IMR-90 (cell line): Measurements from ENCODE around the gene ALG6. TPM values are rescaled to one million over a fixed set of nuclear protein-coding genes. Genes with fewer than 3 reads are reported as not detected.

ENCODE experiments used
- ATAC-seq: fragments of 200-7000 bp; cut with Tn5 transposase; 2 replicates; pipeline ENCODE4 v1.9.1; 2020; ENCODE audit warnings: low read depth, mild to moderate bottlenecking, moderate library complexity
- BruUV-seq: library from RNA; stranded (reverse); fragments of 400-500 nt; replicated peaks from 2 replicates; lab custom pipeline; 2021; lab: Mats Ljungman, UMichigan
- CTCF ChIA-PET: fragments of 300-600 bp; formaldehyde crosslinking; extraction: SDS; loops from one replicate; lab custom pipeline; 2021; ENCODE audit warnings: antibody characterized with exemption; lab: Yijun Ruan, JAX
- POLR2A ChIA-PET: fragments of 300-600 bp; sonication (Branson Sonifier 250); formaldehyde crosslinking; loops from one replicate; lab custom pipeline; 2022; ENCODE audit warnings: antibody characterized with exemption; ENCODE audit not compliant: unreplicated experiment; lab: Charles Lee
- DNase-seq: peaks from one replicate; pipeline ENCODE4 v3.0.0; 2013
- H2AFZ ChIP-seq: replicated peaks from 2 replicates; pipeline ENCODE3; 2013; ENCODE audit warnings: low read length, mild to moderate bottlenecking; ENCODE audit not compliant: poor library complexity
- H2AK5ac ChIP-seq: 2 replicates; pipeline ENCODE4 v1.6.1; 2013; ENCODE audit warnings: low read depth, low read length, inconsistent platforms
- H2AK9ac ChIP-seq: replicated peaks from 2 replicates; pipeline ENCODE3; 2013; ENCODE audit warnings: mild to moderate bottlenecking, low read depth, low read length, moderate library complexity; ENCODE audit not compliant: poor library complexity
- H2BK120ac ChIP-seq: 2 replicates; pipeline ENCODE4 v1.6.1; 2013; ENCODE audit warnings: low read depth, low read length, inconsistent platforms
- H2BK15ac ChIP-seq: 3 replicates; pipeline ENCODE4 v1.6.1; 2013; ENCODE audit warnings: low read depth, low read length, inconsistent platforms
- H2BK20ac ChIP-seq: 2 replicates; pipeline ENCODE4 v1.6.1; 2013; ENCODE audit warnings: low read depth, mild to moderate bottlenecking, inconsistent platforms, low read length, moderate library complexity
- H2BK5ac ChIP-seq: 2 replicates; pipeline ENCODE4 v1.6.1; 2013; ENCODE audit warnings: mild to moderate bottlenecking, low read depth, low read length, inconsistent platforms; ENCODE audit not compliant: poor library complexity, severe bottlenecking
- H3K14ac ChIP-seq: replicated peaks from 2 replicates; pipeline ENCODE4 v1.6.1; 2013; ENCODE audit warnings: low read depth, low read length, inconsistent platforms
- H3K18ac ChIP-seq: 2 replicates; pipeline ENCODE4 v1.6.1; 2013; ENCODE audit warnings: low read depth, low read length, control low read depth
- H3K23ac ChIP-seq: 2 replicates; pipeline ENCODE4 v1.6.1; 2013; ENCODE audit warnings: low read depth, low read length, inconsistent platforms
- H3K27ac ChIP-seq: 2 replicates; pipeline ENCODE4 v1.5.1; 2013; ENCODE audit warnings: mild to moderate bottlenecking, control low read depth, low read length; ENCODE audit not compliant: insufficient read depth
- H3K27me3 ChIP-seq: 2 replicates; pipeline ENCODE4 v1.6.1; 2013; ENCODE audit warnings: low read length; ENCODE audit not compliant: control insufficient read depth, insufficient read depth
- H3K36me3 ChIP-seq: 2 replicates; pipeline ENCODE4 v1.6.1; 2013; ENCODE audit warnings: low read length, mixed read lengths; ENCODE audit not compliant: control insufficient read depth, insufficient read depth
- H3K4ac ChIP-seq: 2 replicates; pipeline ENCODE4 v1.6.1; 2013; ENCODE audit warnings: low read depth, low read length, inconsistent platforms
- H3K4me1 ChIP-seq: 2 replicates; pipeline ENCODE4 v1.6.1; 2013; ENCODE audit warnings: low read length, mixed read lengths; ENCODE audit not compliant: control insufficient read depth, insufficient read depth
- H3K4me2 ChIP-seq: 2 replicates; pipeline ENCODE4 v1.6.1; 2013; ENCODE audit warnings: low read depth, mild to moderate bottlenecking, control low read depth, low read length, moderate library complexity
- H3K4me3 ChIP-seq: 2 replicates; pipeline ENCODE4 v1.5.1; 2013; ENCODE audit warnings: low read depth, mild to moderate bottlenecking, control low read depth, low read length, moderate library complexity; ENCODE audit not compliant: insufficient read depth
- H3K56ac ChIP-seq: 2 replicates; pipeline ENCODE4 v1.6.1; 2013; ENCODE audit warnings: low read length, inconsistent platforms; ENCODE audit not compliant: insufficient read depth; ENCODE audit errors: extremely low read depth
- H3K79me1 ChIP-seq, 2 experiments: 2 replicates each; pipeline ENCODE4 v1.6.1; 2013; ENCODE audit warnings: low read length in 2 of 2, inconsistent platforms in 1 of 2, low read depth in 1 of 2
- H3K9ac ChIP-seq: 2 replicates; pipeline ENCODE4 v1.6.1; 2013; ENCODE audit warnings: low read depth, low read length, control low read depth
- H3K9me1 ChIP-seq: 2 replicates; pipeline ENCODE4 v1.6.1; 2013; ENCODE audit warnings: low read length, inconsistent platforms; ENCODE audit not compliant: insufficient read depth
- H3K9me3 ChIP-seq: 2 replicates; pipeline ENCODE4 v1.6.1; 2013; ENCODE audit warnings: low read length; ENCODE audit not compliant: control insufficient read depth, insufficient read depth
- H4K20me1 ChIP-seq: 2 replicates; pipeline ENCODE4 v1.6.1; 2013; ENCODE audit warnings: low read length, inconsistent platforms; ENCODE audit not compliant: insufficient read depth
- H4K5ac ChIP-seq: 2 replicates; pipeline ENCODE4 v1.6.1; 2013; ENCODE audit warnings: mild to moderate bottlenecking, low read depth, low read length, control low read depth
- H4K8ac ChIP-seq, 2 experiments: 2 replicates each; pipeline ENCODE4 v1.6.1; 2013; ENCODE audit warnings: low read depth in 2 of 2, low read length in 2 of 2, control low read depth in 1 of 2, inconsistent platforms in 1 of 2
- H4K91ac ChIP-seq: 2 replicates; pipeline ENCODE4 v1.6.1; 2013; ENCODE audit warnings: low read depth, low read length, inconsistent platforms; ENCODE audit not compliant: insufficient read depth
- BHLHE40 ChIP-seq: fragments of 150-350 bp; IDR thresholded peaks from 2 replicates; pipeline ENCODE4 v1.6.1; 2016; ENCODE audit warnings: mild to moderate bottlenecking, low read depth, low read length
- CHD1 ChIP-seq: IDR thresholded peaks from 2 replicates; pipeline ENCODE4 v1.6.1; 2012; ENCODE audit warnings: low read depth, low read length, improper control_type of control experiment
- FOS ChIP-seq: fragments of 150-350 bp; IDR thresholded peaks from 2 replicates; pipeline ENCODE4 v1.6.1; 2016; ENCODE audit warnings: low read depth, low read length
- MAFK ChIP-seq: IDR thresholded peaks from 2 replicates; pipeline ENCODE4 v1.6.1; 2012; ENCODE audit warnings: low read depth, low read length, improper control_type of control experiment
- RCOR1 ChIP-seq: IDR thresholded peaks from 2 replicates; pipeline ENCODE4 v1.6.1; 2012; ENCODE audit warnings: mild to moderate bottlenecking, low read length, improper control_type of control experiment; ENCODE audit not compliant: insufficient replicate concordance
- dilution Hi-C: fragments of 300-500 bp; cut with HindIII; formaldehyde crosslinking; loops from one replicate; pipeline ENCODE4 v1.14.3; 2018; ENCODE audit warnings: low sequenced_read_pairs; ENCODE audit not compliant: unreplicated experiment
- in situ Hi-C: fragments of 300-500 bp; cut with MboI; formaldehyde crosslinking; loops from 3 replicates; pipeline ENCODE4 v1.14.3; 2019; ENCODE audit warnings: low sequenced_read_pairs, inconsistent platforms, mixed read lengths
- intact Hi-C: fragments of 100-400 bp; cut with micrococcal nuclease; formaldehyde crosslinking; loops from 2 replicates; pipeline ENCODE4 v1.10.0; 2022
- polyA plus RNA-seq, 3 experiments: library from polyadenylated mRNA; depleted of rRNA; stranded (reverse); fragments of >200 nt; gene quantifications; 2 replicates each; pipeline ENCODE4 v1.2.3, GENCODE V29; 2012; ENCODE audit warnings: low replicate concordance in 1 of 3
- total RNA-seq: library from RNA; depleted of rRNA; stranded (reverse); fragments of >200 nt; gene quantifications from 2 replicates; pipeline ENCODE4 v1.2.3, GENCODE V29; 2012

Gene ALG6
- total and polyA plus RNA-seq, 2 of the 4 experiments (the other 2 are of a cell fraction), result 4.8 to 6.5 TPM

GRCh38 chr1:63405987-63406386 is 38.6 kb downstream of the ALG6 start:
- TF ChIP-seq MAFK (peak; percentile 71), RCOR1 (no peak), BHLHE40 (no peak), FOS (no peak), CHD1 (no peak)
- Histone ChIP-seq H2BK120ac (peak overlapping the region; percentile 47; the same call in 1 of the 2 replicates), H3K23ac (peak overlapping the region; percentile 1; the same call in 1 of the 2 replicates), H2AK9ac (no peak overlapping the region), H3K27ac (peak overlapping the region; percentile 72; the same call in 1 of the 2 replicates), H3K36me3 (0 out of 2 replicates have a peak, but pooled peaks cover under 1% of the 10 kb centered on the region), H4K5ac (peak overlapping the region; percentile 82), H4K8ac (no peak overlapping the region), H4K20me1 (no peaks in the 10 kb centered on the region), H3K9me1 (no peaks in the 10 kb centered on the region), H3K14ac (no peak overlapping the region), H3K4me3 (no peak overlapping the region), H2AK5ac (peak overlapping the region; percentile 11; the same call in 1 of the 2 replicates), H2BK5ac (no peak overlapping the region), H4K91ac (no peak overlapping the region; the same call in 1 of the 2 replicates), H3K4me1 (peaks cover 6% of the 10 kb centered on the region), H3K79me1 (no peaks in the 10 kb centered on the region), H2BK20ac (0 out of 2 replicates have a peak overlapping the region, but pooled peaks have one; percentile 26), H3K9ac (no peak overlapping the region), H3K18ac (peak overlapping the region; percentile 69), H3K4ac (0 out of 2 replicates have a peak overlapping the region, but pooled peaks have one; percentile 29), H3K9me3 (no peaks in the 10 kb centered on the region), H2BK15ac (peak overlapping the region; percentile 29; the same call in 2 of the 3 replicates), H2AFZ (no peak overlapping the region), H3K4me2 (no peak overlapping the region), H3K27me3 (no peaks in the 10 kb centered on the region), H3K56ac (no peak overlapping the region)
- POLR2A ChIA-PET, result no interaction called here
- no peak for DNase-seq
- ATAC-seq, result no peak
- CTCF ChIA-PET, result no interaction called here
- dilution Hi-C loops (no loop called here), intact Hi-C loops (loop anchor here (5.0 kb wide), 1 partner anchor 39 kb away; the partner anchor contains the start of gene ALG6), in situ Hi-C loops (no loop called here)
- BruUV-seq, result no TSS peak
